HG02642 (cell line): ENCODE data around the gene VTCN1.

ENCODE experiments used
- ATAC-seq: cut with Tn5 transposase; IDR thresholded peaks from one replicate; pipeline ENCODE4 v1.9.1; 2021; ENCODE audit warnings: mild to moderate bottlenecking; ENCODE audit not compliant: unreplicated experiment, poor library complexity

The VTCN1 gene

DNA sequence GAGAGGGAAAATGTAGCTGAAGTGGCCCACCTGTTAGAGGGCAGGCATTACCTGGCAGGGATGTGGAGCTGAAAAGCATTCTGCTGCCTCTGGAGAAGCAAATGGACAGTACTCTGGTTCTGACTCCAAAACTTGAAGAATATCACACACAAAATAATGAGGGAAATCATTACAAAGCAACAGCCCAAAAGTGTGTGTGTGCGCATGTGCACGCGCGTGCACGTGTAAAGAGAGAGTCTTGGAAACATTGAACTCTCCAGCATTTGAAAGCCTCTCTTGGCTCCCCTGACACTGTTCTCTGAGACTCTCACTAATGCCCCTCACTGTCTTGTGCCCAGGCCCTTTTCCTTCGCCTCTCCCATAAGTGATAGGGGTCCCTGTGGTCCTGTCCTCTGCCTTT lies 2.3 kb upstream of the VTCN1 start:
- no peak for ATAC-seq

GRCh38 chr1:117210386-117210785 lies 341 bp downstream of the VTCN1 start:
- no peak for ATAC-seq

DNA sequence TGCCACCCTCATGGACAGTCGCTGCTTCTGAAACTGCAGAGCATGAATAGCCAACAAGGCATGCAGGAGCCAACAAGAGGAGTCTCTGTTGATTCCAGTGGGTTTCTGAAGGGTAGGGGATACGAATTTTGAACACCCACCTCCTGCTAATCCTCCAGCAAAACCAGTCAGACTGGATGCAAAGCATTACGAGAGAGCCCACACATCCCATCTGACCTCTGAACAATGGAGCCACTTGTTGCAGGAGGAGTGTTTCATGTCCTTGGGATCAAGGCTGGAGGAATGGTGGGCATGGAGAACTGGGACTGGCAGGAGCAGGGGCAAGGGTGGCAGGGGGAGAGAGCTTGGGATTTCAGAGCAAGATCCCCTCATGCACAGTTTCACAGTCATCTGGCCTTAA lies 1.6 kb downstream of the VTCN1 start:
- ATAC-seq, result no peak

DNA sequence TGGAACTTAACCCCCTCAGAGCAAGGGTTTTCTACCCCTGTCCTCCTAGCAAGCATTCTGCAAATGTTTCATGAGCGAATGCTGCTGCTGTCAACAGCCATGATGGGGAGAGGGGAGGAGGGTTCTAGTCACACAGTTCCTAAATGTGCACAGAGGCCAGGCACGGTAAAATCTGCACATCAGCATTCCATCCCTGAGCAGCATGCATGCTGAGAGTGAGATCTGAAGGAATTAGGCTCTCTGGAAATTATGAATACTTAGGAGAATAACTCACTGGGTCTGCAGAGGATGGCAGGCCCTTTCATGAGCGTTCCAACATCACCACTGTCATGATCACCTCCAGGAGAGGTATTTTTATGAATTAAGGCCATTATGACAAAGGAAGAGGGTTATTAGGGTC lies 2.1 kb downstream of the VTCN1 start:
- ATAC-seq, result no peak

GRCh38 chr1:117205368-117205767 lies 5.4 kb downstream of the VTCN1 start:
- ATAC-seq, result no peak

DNA sequence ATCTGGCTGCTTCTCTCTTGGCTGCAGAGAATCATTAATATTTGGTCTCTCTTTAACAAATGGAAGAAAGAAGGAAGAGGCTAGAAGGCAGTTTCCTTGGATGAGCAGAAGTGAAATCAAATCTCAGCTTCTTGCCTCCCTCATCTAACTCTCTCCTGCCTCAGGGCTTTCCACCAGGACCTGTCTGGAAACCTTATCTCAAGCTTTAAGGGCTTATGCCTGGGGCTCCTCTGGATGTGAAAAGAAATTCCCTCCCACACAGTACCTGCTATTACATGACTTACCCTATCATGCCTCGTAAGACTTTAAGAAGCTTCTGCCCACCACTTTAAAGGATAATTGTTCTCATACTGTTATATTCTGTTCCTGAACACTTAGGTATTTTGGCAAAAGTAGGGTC lies 8.9 kb downstream of the VTCN1 start:
- ATAC-seq, result no peak

- ATAC-seq, result no peak
Observed at GRCh38 chr1:117198097-117198496, 12.6 kb downstream of the VTCN1 start.

GRCh38 chr1:117189726-117190125 lies 21.0 kb downstream of the VTCN1 start:
- ATAC-seq, result no peak

GRCh38 chr1:117188816-117189437 lies 21.8 kb downstream of the VTCN1 start:
- no peak for ATAC-seq

DNA sequence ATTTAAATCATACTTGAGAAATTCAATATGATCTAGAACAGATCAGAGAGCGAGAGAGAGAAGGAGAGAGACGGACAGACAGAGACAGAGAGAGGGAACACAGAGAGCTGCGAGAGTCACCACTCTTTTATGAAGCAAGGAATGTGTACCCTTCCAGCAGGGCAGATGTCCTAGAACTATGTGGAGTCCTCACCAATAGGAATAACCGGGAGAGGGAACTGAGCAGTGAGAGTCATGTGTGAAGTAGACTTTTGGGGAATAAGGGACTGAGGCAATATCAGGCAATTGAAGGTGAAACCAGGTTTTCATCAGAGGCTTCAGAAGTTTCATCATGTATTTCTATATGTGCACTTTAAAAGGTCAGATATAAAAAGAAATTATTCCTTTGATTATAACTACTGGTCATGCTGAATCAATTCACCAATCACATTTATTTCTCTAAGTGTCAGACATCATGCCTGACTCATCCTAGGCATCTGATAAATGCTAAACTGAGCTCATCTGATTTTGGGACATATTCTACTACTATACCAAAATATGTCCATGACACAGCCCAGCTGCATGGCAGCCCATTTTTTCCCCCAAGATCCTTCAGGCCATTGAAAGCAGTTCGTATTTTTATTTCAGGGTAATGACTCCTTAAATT lies 22.4 kb downstream of the VTCN1 start:
- ATAC-seq, result no peak

DNA sequence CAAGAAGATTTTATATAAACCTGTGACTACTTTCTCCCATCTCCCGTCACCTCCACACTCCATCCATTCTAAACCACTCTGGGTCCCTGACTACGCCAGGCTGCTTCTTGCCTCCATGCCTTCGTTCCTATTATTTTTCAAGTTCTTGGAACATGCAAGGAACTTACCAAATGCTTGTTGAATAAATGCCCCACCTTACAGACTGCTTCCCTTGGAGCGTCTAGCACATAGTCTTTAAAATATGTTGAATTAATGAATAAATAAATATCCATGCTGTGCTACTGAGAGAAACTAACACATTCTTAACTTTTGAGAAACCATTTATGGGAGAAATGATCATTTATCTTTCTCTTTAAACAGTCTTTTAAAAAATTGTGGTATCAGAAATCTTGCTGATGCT lies 27.6 kb downstream of the VTCN1 start:
- ATAC-seq, result no peak

DNA sequence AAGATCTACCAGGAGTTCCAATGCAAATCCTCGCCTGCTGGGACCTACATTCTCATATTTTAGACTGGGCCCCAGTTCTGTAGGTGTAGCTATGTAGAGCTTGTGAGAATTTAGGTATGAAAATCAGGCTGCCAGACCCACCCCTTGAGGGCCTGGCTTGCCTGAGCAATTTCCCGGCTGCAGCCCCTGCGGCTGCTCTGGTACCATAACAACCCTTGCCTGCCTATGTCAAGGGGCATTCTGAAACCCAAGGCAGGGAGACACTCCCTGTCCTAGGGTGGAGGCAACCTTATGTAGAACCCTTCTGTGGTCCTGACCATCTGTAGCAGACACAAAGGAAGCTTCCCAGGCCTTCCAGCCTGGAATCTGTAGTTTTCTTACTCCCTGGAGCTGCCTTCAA lies 28.4 kb downstream of the VTCN1 start:
- ATAC-seq, result no peak

DNA sequence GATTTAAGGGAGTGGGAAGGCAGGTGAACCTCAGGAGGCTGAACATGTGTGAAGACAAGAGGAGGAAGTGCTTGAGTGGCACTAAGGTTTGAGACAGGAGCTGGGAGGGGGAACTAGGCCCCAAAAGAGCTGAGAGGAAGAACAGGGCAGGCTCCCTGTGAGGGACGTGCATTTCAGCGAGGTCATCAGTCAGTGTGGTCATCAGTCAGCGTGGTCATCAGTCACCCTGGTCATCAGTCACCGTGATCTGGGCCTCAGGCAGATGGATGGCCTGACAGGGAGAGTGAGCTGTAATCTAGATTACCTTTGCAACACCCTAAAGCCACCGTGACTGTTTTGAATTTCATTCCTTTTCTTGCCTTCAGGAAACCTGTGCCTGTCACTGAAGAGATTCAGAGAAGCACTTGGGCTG lies 29.1 kb downstream of the VTCN1 start:
- ATAC-seq, result no peak

DNA sequence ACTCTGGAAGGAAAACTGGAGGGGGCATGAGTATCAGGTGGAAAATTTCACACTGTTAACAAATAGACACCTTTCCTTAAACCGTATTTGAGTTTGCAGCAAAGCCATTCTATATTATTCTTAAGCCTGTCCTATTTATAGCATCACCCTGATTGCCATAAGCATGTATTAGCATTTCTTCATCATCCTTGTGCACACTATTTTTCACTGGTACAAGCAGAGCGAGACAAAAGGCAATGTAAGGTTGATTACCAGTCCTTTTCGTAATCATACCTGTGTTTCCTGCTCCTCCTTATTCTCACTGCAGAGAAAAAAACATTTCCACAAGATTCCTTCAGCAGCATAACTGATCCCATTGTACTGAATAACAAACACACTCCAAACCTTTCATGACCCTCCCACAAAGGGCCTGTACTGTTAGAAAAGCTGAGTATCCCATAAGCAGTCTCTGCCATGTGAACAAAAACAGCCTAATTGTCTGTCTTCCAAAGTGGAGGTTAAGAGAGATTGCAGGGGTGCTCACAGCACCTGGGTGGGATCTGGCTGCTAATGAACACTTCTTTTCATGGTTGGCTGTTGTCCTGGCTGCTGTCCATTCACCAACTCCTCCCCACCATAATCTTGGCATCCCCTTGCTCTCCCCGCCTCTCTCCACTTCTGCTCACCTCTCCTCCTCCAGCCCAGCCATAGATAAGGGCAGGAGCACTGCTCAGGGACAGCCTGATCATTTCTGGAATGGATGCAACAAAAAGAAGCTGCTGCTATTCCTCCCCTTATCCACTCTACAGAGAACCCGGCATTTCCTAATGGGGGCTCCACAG lies 30.4 kb downstream of the VTCN1 start:
- no peak for ATAC-seq

DNA sequence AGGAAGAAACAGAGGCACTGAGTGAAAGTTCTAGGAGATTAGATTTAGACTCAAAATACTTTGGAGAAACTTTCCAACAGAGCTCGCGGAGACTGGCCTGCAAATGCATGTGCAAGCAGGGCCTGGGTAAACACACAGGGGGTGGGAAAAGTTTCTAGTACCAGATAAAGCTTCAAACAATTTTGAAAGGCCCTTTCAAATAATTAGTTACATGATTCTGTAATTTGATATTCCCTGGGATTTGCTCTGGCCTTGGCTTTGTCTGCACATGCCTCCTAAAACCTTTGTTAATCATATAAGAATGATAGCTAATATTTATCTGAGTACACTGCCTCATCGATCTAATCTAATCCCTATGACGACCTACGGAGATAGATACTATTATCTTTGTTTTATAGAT lies 31.3 kb downstream of the VTCN1 start:
- no peak for ATAC-seq

GRCh38 chr1:117178756-117179155 lies 32.0 kb downstream of the VTCN1 start:
- ATAC-seq, result no peak

DNA sequence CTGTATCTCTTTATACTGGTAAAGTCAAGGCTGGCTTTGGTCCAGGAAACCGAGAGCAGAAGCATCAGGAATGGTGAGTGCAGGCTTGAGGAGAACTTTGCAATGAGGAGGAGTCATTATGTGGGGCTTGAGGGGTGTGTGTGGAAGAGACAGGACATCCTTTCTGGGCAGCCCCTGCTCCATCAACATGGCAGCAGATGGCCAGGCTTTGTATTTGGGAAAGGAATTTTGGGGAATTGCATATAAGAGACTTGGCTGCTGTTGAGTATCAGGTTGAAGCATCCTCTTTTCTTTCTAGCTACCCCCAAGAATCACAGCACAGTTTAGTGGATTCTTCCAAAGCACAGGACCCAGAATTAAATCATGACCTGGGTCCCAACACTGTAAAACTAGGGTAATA lies 33.4 kb downstream of the VTCN1 start:
- no peak for ATAC-seq

DNA sequence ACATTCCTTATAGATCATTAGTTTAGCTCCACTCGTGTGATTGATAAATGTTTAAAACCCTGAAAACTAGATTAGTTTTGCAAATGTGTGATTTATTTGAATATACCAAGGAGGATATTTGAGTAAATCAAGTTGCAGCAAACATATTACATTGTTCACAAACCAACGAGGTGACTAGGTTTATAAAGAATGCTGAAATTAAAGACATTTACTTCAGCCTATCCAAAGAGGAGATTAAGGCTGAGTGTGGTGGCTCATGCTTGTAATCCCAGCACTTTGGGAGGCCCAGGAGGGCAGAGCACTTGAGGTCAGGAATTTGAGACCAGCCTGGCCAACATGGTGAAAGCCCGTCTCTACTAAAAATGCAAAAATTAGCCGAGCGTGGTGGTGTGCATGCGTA lies 34.1 kb downstream of the VTCN1 start:
- no peak for ATAC-seq

- no peak for ATAC-seq
Observed at GRCh38 chr1:117174851-117175250, 35.9 kb downstream of the VTCN1 start.

- ATAC-seq, result no peak
Observed at GRCh38 chr1:117173691-117174090, 37.0 kb downstream of the VTCN1 start.

- no peak for ATAC-seq
Observed at GRCh38 chr1:117173006-117173405, 37.7 kb downstream of the VTCN1 start.
